Ishikawa (cell line): ENCODE results near the gene VDR.

ENCODE experiments used
- CREB1 ChIP-seq: IDR thresholded peaks from 2 replicates; pipeline ENCODE4 v1.6.1; 2012; ENCODE audit warnings: low read depth
- EGR1 ChIP-seq: IDR thresholded peaks from 2 replicates; pipeline ENCODE4 v1.6.1; 2012
- EP300 ChIP-seq: IDR thresholded peaks from 2 replicates; pipeline ENCODE4 v1.6.1; 2012; ENCODE audit warnings: borderline replicate concordance
- NFIC ChIP-seq: IDR thresholded peaks from 2 replicates; pipeline ENCODE4 v1.6.1; 2012
- RAD21 ChIP-seq: IDR thresholded peaks from 2 replicates; pipeline ENCODE4 v1.6.1; 2012; ENCODE audit warnings: low read depth
- TAF1 ChIP-seq: IDR thresholded peaks from 2 replicates; pipeline ENCODE4 v1.6.1; 2012; ENCODE audit warnings: low read depth, mild to moderate bottlenecking
- TCF12 ChIP-seq: IDR thresholded peaks from 2 replicates; pipeline ENCODE4 v1.6.1; 2012; ENCODE audit warnings: low read depth
- TEAD4 ChIP-seq: IDR thresholded peaks from 2 replicates; pipeline ENCODE4 v1.6.1; 2012
- YY1 ChIP-seq: IDR thresholded peaks from 2 replicates; pipeline ENCODE4 v1.6.1; 2012; ENCODE audit warnings: low read depth
- ZBTB7A ChIP-seq: IDR thresholded peaks from 2 replicates; pipeline ENCODE4 v1.6.1; 2012; ENCODE audit warnings: low read depth
- TF ChIP-seq, protein P1 (sequence below): IDR thresholded peaks from 2 replicates; pipeline ENCODE4 v1.6.1; 2012

DNA sequence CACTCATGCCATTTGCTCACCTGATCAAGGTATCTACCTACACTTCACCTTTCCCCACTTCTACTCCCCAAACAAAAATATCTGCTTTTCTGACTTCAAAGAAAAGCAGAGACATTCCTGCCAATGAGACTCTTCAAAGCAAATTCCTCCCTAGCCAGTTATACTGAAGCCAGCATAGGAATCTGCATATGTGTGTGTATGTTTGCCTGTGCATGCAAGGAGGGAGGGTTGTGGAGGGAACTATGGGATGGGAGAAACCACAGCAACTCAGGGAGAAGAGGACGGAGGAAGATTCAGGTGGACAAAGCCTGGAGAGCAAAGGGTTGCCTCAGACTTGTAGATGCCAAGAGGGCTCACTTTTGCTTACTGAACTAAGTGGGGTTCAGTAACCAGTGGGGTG is 26.4 kb upstream of the VDR start:
- no peak for TF ChIP-seq TEAD4
- TF ChIP-seq EGR1: no peak
- no peak for TF ChIP-seq YY1
- no peak for TF ChIP-seq RAD21
- TF ChIP-seq TCF12: no peak
- no peak for TF ChIP-seq TAF1
- TF ChIP-seq ZBTB7A: no peak
- TF ChIP-seq NFIC: no peak
- TF ChIP-seq, protein P1, sequence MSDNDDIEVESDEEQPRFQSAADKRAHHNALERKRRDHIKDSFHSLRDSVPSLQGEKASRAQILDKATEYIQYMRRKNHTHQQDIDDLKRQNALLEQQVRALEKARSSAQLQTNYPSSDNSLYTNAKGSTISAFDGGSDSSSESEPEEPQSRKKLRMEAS: no peak
- no peak for TF ChIP-seq CREB1
- no peak for TF ChIP-seq EP300
